CD4-positive, alpha-beta memory T cell (primary cell): ENCODE measurements around the gene IRGC. TPM values are rescaled to one million over a fixed set of nuclear protein-coding genes. Genes with fewer than 3 reads are reported as not detected.
"Not testable (repeated sequence)": the region's sequence is repeated elsewhere in the genome, so short reads cannot be mapped to it uniquely, and the experiment has no call there.

Experiments
- CTCF ChIA-PET: fragments of 350-600 bp; sonication (Branson Sonifier 250); formaldehyde crosslinking; loops from one replicate; lab custom pipeline; 2021; ENCODE audit warnings: inconsistent platforms; ENCODE audit not compliant: partially characterized antibody; lab: Charles Lee
- POLR2A ChIA-PET: fragments of 350-600 bp; sonication (Branson Sonifier 250); formaldehyde crosslinking; loops from one replicate; lab custom pipeline; 2021; ENCODE audit not compliant: partially characterized antibody; lab: Charles Lee
- DNase-seq, 5 donors: peaks; one replicate each; pipeline versions ENCODE4 v3.0.0 to v3.0.0-alpha.2; 2020 to 2022; ENCODE audit warnings: mixed read lengths in 1 of 5
- H3K27ac ChIP-seq: one replicate; pipeline ENCODE4 v1.7.0; 2013; ENCODE audit warnings: low read depth, low read length
- H3K27me3 ChIP-seq: 2 replicates; pipeline ENCODE4 v1.7.0; 2013; ENCODE audit warnings: mild to moderate bottlenecking, low read length, moderate library complexity; ENCODE audit not compliant: insufficient read depth
- H3K36me3 ChIP-seq: 2 replicates; pipeline ENCODE4 v1.7.0; 2013; ENCODE audit warnings: mild to moderate bottlenecking, low read length, moderate library complexity; ENCODE audit not compliant: insufficient read depth
- H3K4me1 ChIP-seq: 2 replicates; pipeline ENCODE4 v1.7.0; 2013; ENCODE audit warnings: mild to moderate bottlenecking, low read length, moderate library complexity; ENCODE audit not compliant: insufficient read depth
- H3K4me3 ChIP-seq, 2 donors: one replicate each; pipeline ENCODE4 v1.7.0; 2013; ENCODE audit warnings: low read length in 2 of 2, mild to moderate bottlenecking in 1 of 2
- H3K9me3 ChIP-seq, 2 donors: one replicate each; pipeline ENCODE4 v1.7.0; 2013; ENCODE audit warnings: low read length in 2 of 2, control low read depth in 1 of 2; ENCODE audit not compliant: control insufficient read depth in 1 of 2
- H3K27ac Mint-ChIP-seq, 7 donors: one replicate each; pipeline ENCODE4 v1.8.0; 2020 to 2021; ENCODE audit warnings: mixed read lengths in 7 of 7, mild to moderate bottlenecking in 6 of 7, inconsistent platforms in 3 of 7, moderate library complexity in 3 of 7
- H3K27me3 Mint-ChIP-seq, 2 donors: one replicate each; pipeline ENCODE4 v1.8.0; 2020 to 2021; ENCODE audit warnings: mixed read lengths in 2 of 2
- H3K36me3 Mint-ChIP-seq, 2 donors: one replicate each; pipeline ENCODE4 v1.8.0; 2020 to 2021; ENCODE audit warnings: mixed read lengths in 2 of 2, inconsistent platforms in 1 of 2, mild to moderate bottlenecking in 1 of 2
- H3K4me1 Mint-ChIP-seq, 4 donors: one replicate each; pipeline ENCODE4 v1.8.0; 2020 to 2021; ENCODE audit warnings: mixed read lengths in 4 of 4, mild to moderate bottlenecking in 1 of 4
- H3K4me3 Mint-ChIP-seq, 8 donors: one replicate each; pipeline ENCODE4 v1.8.0; 2020 to 2021; ENCODE audit warnings: mixed read lengths in 8 of 8, mild to moderate bottlenecking in 7 of 8, moderate library complexity in 6 of 8, inconsistent platforms in 3 of 8
- H3K9me3 Mint-ChIP-seq, 8 donors: one replicate each; pipeline ENCODE4 v1.8.0; 2020 to 2021; ENCODE audit warnings: mixed read lengths in 8 of 8, mild to moderate bottlenecking in 5 of 8, inconsistent platforms in 3 of 8, moderate library complexity in 1 of 8
- intact Hi-C: fragments of 100-400 bp; cut with micrococcal nuclease; formaldehyde crosslinking; loops from one replicate; pipeline ENCODE4 v1.15.1; 2023
- polyA plus RNA-seq, 2 donors: library from polyadenylated mRNA; unstranded; fragments of 300-500 nt; fragmentation: Illumina TruSeq; gene quantifications; one replicate each; pipeline ENCODE4 v1.2.3, GENCODE V29; 2021
- total RNA-seq, 2 experiments: library from RNA; stranded (reverse); gene quantifications; one replicate each; pipeline ENCODE4 v1.2.3, GENCODE V29; 2021

The IRGC gene
- total and polyA plus RNA-seq, 4 experiments from 2014 or later, result not detected

DNA sequence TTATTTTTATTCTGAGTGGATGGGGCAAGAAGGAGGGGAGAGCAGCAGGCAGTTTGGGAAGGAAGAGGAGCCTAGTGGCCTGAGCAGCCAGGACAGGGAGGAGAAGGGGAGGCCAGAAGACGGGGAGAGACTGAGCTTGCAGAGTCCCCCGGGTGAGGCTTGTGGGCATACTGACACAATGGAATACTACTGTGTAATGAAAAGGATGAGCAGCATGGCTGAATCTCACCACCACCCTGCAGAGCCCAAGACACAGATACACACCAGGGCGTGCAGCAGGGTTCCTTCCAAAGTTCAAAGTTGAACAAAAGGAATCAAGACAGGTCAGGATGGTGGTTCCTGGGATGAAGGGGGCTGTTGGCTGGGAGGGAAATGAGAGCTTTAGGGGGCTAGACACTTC, 46.9 kb downstream of the IRGC start:
- no peaks in the 10 kb centered on the region for H3K36me3 ChIP-seq
- no peaks in the 10 kb centered on the region for H3K27me3 ChIP-seq
- POLR2A ChIA-PET, result interaction anchor here (0.8 to 11.4 kb wide), 7 partner anchors 9 to 94 kb away, joined by 3 to 116 read pairs (median 4); partner anchors contain the start of genes KCNN4 and SMG9
- H3K4me1 Mint-ChIP-seq, result peaks cover 26 to 57% (median 39%) of the 10 kb centered on the region in 4 donors
- peaks cover 40% of the 10 kb centered on the region for H3K4me1 ChIP-seq
- no peak for DNase-seq
- H3K27me3 Mint-ChIP-seq, result no peaks in the 10 kb centered on the region
- no peak overlapping the region for H3K4me3 ChIP-seq
- H3K9me3 ChIP-seq, result no peaks in the 10 kb centered on the region
- no peak overlapping the region for H3K27ac ChIP-seq
- no peak overlapping the region for H3K4me3 Mint-ChIP-seq
- no peaks in the 10 kb centered on the region for H3K9me3 Mint-ChIP-seq
- intact Hi-C loops, result no loop called here
- peak overlapping the region in 5 of 7 donors; percentile 32 to 88 (median 78) for H3K27ac Mint-ChIP-seq
- peaks cover 7 to 9% of the 10 kb centered on the region in 2 donors for H3K36me3 Mint-ChIP-seq
- CTCF ChIA-PET, result interaction anchor here (1.1 to 7.0 kb wide), 5 partner anchors 8 to 208 kb away, joined by 3 to 80 read pairs (median 7); partner anchors contain the start of gene SMG9

DNA sequence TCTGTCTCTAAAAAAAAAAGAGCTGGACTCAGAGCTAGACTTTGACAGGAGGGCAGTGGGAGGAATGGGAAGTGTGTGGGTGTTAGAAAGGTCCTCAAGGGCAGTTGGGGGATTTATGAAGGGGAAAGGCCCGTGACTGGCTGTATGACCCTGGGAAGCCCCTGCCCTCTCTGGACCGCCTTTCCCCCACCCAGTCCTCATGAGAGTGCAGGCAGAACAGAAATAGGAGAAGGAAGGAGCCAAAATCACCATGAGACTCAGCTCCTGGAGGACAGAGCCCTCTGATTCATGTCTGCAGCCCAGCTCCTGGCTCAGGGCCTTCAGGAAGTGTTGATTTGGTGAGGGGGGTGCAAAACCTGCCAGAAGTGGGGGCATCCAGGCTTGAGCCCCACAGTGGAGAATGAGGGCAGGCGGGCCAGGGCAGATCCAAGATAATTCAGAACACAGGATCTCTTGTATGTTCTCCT, 47.6 kb downstream of the IRGC start:
- Mint-ChIP-seq H3K27ac (peak overlapping the region; percentile 52 to 81 (median 61)), H3K4me3 (peak overlapping the region in 1 of 8 donors; percentile 39), H3K4me1 (peaks cover 26 to 57% (median 39%) of the 10 kb centered on the region in 4 donors), H3K27me3 (no peaks in the 10 kb centered on the region), H3K9me3 (no peaks in the 10 kb centered on the region), H3K36me3 (peaks cover 11 to 12% of the 10 kb centered on the region in 2 donors)
- DNase-seq, result no peak
- CTCF ChIA-PET, result interaction anchor here (1.7 to 7.0 kb wide), 4 partner anchors 9 to 18 kb away, joined by 7 to 94 read pairs (median 46); partner anchors contain the start of genes KCNN4 and SMG9
- no peak overlapping the region for H3K4me3 ChIP-seq
- intact Hi-C loops, result no loop called here
- H3K36me3 ChIP-seq, result peaks cover 5% of the 10 kb centered on the region
- no peaks in the 10 kb centered on the region for H3K9me3 ChIP-seq
- POLR2A ChIA-PET, result interaction anchor here (0.9 to 11.4 kb wide), 5 partner anchors 10 to 18 kb away, joined by 3 to 116 read pairs (median 5); partner anchors contain the start of genes KCNN4 and SMG9
- H3K27ac ChIP-seq, result no peak overlapping the region
- peaks cover 40% of the 10 kb centered on the region for H3K4me1 ChIP-seq
- H3K27me3 ChIP-seq, result no peaks in the 10 kb centered on the region

DNA sequence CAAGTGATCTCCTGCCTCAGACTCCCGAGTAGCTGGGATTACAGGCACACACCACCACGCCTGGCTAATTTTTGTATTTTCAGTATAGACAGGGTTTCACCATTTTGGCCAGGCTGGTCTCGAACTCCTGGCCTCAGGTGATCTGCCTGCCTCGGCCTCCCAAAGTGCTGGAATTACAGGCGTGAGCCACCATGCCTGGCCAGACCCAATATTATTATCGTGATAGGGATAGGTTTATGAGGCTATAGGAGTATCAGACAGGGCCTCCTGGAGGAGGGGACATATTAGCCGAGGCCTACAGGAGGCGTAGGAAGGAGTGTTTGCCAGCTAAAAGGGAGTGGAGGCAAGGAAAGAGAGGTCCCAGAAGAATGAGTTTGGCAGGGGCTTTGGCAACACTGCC, 48.8 kb downstream of the IRGC start:
- Mint-ChIP-seq H3K4me3 (peak overlapping the region in 7 of 8 donors; percentile 34 to 75 (median 66)), H3K27ac (peak overlapping the region; percentile 83 to 94 (median 90)), H3K36me3 (peaks cover 21 to 24% of the 10 kb centered on the region in 2 donors), H3K4me1 (peaks cover 26 to 49% (median 39%) of the 10 kb centered on the region in 4 donors)
- H3K9me3 ChIP-seq, DNase-seq, H3K27me3 Mint-ChIP-seq, H3K4me3 ChIP-seq, H3K9me3 Mint-ChIP-seq, H3K27me3 ChIP-seq: not testable (repeated sequence)
- CTCF ChIA-PET, result interaction anchor here (0.6 to 7.0 kb wide), 8 partner anchors 10 to 1447 kb away, joined by 3 to 94 read pairs (median 8); partner anchors contain the start of genes KCNN4 and SMG9
- Histone ChIP-seq H3K27ac (peak overlapping the region; percentile 50), H3K36me3 (peaks cover 17% of the 10 kb centered on the region), H3K4me1 (peaks cover 40% of the 10 kb centered on the region)
- POLR2A ChIA-PET, result interaction anchor here (0.5 to 11.4 kb wide), 8 partner anchors 11 to 451 kb away, joined by 3 to 116 read pairs (median 5); partner anchors contain the start of genes KCNN4, SMG9 and ZNF283
- intact Hi-C loops, result loop anchor here (1.0 kb wide), 3 partner anchors 10 to 21 kb away; partner anchors contain the start of gene SMG9

DNA sequence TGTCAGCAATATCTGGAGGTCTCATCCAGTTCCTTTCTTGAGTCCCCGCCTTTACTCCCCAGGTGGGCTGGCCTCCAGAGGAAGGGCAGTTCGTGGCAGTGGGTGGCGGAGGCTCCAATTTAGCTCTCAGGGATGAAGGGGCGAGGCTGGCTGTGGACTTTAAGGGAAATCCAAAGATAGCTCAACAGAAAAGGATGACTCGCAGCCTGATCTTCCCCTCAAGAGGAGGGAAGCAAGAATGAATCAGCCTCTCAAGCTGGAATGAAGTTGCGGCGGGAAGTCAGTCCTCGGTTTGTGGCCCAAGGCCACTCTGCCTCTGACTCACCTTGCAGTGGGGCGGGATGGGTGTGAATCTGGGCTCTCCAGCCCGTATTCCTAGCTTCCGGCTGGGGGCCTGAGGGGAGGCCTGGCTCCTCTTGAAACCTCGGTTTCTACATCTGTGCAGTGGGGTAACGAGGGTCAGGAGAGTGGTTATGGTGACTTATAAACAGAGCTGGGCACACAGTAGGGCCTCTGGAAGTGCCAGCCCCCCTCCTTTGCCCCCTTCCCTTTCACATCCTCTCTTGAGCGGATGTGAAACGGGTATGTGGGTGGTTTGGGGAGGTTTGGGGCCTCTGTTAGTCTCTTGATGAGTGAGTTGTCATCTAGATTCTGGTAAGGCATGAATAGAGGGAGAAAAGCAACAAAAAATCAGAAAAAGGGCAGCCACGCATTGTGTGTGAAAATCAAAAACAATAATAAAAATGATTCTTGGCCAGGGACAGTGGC, 49.4 kb downstream of the IRGC start:
- Mint-ChIP-seq H3K9me3 (no peaks in the 10 kb centered on the region), H3K27me3 (no peaks in the 10 kb centered on the region), H3K4me1 (peaks cover 26 to 49% (median 39%) of the 10 kb centered on the region in 4 donors), H3K27ac (peak overlapping the region; percentile 83 to 94 (median 90)), H3K36me3 (peaks cover 25 to 27% of the 10 kb centered on the region in 2 donors), H3K4me3 (peak overlapping the region; percentile 34 to 75 (median 66))
- H3K9me3 ChIP-seq, result no peaks in the 10 kb centered on the region
- CTCF ChIA-PET, result interaction anchor here (0.6 to 7.0 kb wide), 9 partner anchors 11 to 1447 kb away, joined by 3 to 94 read pairs (median 5); partner anchors contain the start of genes KCNN4, PLAUR and SMG9
- POLR2A ChIA-PET, result interaction anchor here (0.5 to 11.4 kb wide), 10 partner anchors 11 to 451 kb away, joined by 3 to 116 read pairs (median 5); partner anchors contain the start of genes KCNN4, SMG9 and ZNF283
- intact Hi-C loops, result loop anchor here (1.0 kb wide), 3 partner anchors 11 to 20 kb away; partner anchors contain the start of gene SMG9
- peak overlapping the region; percentile 50 for H3K27ac ChIP-seq
- H3K4me1 ChIP-seq, result peaks cover 40% of the 10 kb centered on the region
- peak overlapping the region in 1 of 2 donors; percentile 25 for H3K4me3 ChIP-seq
- H3K27me3 ChIP-seq, result no peaks in the 10 kb centered on the region
- DNase-seq, result peak; percentile 59 to 91 (median 63)
- peaks cover 22% of the 10 kb centered on the region for H3K36me3 ChIP-seq

DNA sequence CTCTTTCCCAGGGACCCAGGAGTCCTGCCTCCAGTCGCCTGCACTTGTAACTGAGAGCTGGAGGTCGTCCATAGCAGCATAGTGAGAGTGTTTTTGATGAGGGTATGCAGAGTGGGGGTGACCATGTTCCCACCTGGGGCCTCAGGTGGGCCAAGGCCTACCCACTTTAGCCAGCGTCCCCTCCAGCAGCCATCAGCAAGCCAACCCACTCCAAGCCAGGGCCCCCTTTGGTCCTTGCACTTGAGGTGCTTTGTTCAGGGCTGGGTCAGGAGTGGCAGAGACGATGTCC, 50.8 kb downstream of the IRGC start:
- POLR2A ChIA-PET, result interaction anchor here (1.7 to 11.4 kb wide), 4 partner anchors 12 to 33 kb away, joined by 6 to 116 read pairs (median 61); partner anchors contain the start of genes KCNN4 and SMG9
- CTCF ChIA-PET, result interaction anchor here (0.6 to 7.0 kb wide), 9 partner anchors 12 to 98 kb away, joined by 3 to 94 read pairs (median 8); partner anchors contain the start of genes KCNN4, PLAUR and SMG9
- H3K27ac ChIP-seq, result peak overlapping the region; percentile 50
- H3K27me3 Mint-ChIP-seq, result no peaks in the 10 kb centered on the region
- peaks cover 28% of the 10 kb centered on the region for H3K36me3 ChIP-seq
- peaks cover 26 to 49% (median 39%) of the 10 kb centered on the region in 4 donors for H3K4me1 Mint-ChIP-seq
- H3K4me1 ChIP-seq, result peaks cover 40% of the 10 kb centered on the region
- H3K4me3 ChIP-seq, result peak overlapping the region in 1 of 2 donors; percentile 25
- no peak for DNase-seq
- no peaks in the 10 kb centered on the region for H3K9me3 ChIP-seq
- peak overlapping the region in 4 of 8 donors; percentile 34 to 72 (median 56) for H3K4me3 Mint-ChIP-seq
- no peaks in the 10 kb centered on the region for H3K9me3 Mint-ChIP-seq
- no peaks in the 10 kb centered on the region for H3K27me3 ChIP-seq
- intact Hi-C loops, result no loop called here
- H3K36me3 Mint-ChIP-seq, result peaks cover 29 to 31% of the 10 kb centered on the region in 2 donors
- peak overlapping the region; percentile 83 to 94 (median 90) for H3K27ac Mint-ChIP-seq

DNA sequence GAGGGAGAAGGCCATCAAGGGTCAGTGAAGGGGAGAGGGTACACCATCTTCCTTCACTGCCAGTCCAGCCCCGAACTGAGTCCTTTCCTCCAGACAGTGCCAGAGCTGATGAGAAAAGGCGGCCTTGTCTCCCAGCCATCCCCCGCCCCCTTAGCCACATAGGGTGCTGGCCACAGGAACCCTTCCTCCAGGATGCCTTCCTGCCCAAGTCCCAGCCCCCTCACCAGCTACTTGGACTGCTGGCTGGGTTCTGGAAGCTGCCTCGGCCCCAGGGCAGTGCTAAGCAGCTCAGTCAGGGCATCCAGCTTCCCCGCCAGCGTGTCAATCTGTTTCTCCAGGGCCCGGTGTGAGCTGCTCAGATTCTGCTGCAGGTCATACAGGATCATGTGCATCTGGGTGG, 51.4 kb downstream of the IRGC start:
- Mint-ChIP-seq H3K9me3 (no peaks in the 10 kb centered on the region), H3K4me1 (peaks cover 26 to 49% (median 37%) of the 10 kb centered on the region in 4 donors), H3K4me3 (no peak overlapping the region), H3K36me3 (peaks cover 29 to 31% of the 10 kb centered on the region in 2 donors), H3K27me3 (no peaks in the 10 kb centered on the region), H3K27ac (peak overlapping the region; percentile 83 to 94 (median 90))
- no peak for DNase-seq
- intact Hi-C loops, result no loop called here
- H3K4me3 ChIP-seq, result no peak overlapping the region
- ChIA-PET POLR2A (interaction anchor here (6.4 to 11.4 kb wide), 2 partner anchors 11 to 13 kb away, joined by 104 to 116 read pairs; partner anchors contain the start of genes KCNN4 and SMG9), CTCF (interaction anchor here (1.5 to 7.0 kb wide), 7 partner anchors 8 to 99 kb away, joined by 3 to 94 read pairs (median 8); partner anchors contain the start of genes KCNN4, PLAUR and SMG9)
- peaks cover 40% of the 10 kb centered on the region for H3K4me1 ChIP-seq
- H3K27ac ChIP-seq, result peak overlapping the region; percentile 50
- no peaks in the 10 kb centered on the region for H3K27me3 ChIP-seq
- H3K9me3 ChIP-seq, result no peaks in the 10 kb centered on the region
- H3K36me3 ChIP-seq, result peaks cover 32% of the 10 kb centered on the region
